ENCODE data around the gene SORBS2. TPM values are rescaled to one million over a fixed set of nuclear protein-coding genes. Genes with fewer than 3 reads are reported as not detected.

SORBS2 gene
- total RNA-seq, 1 donor: 1.7 TPM

- no peak overlapping the region for H3K4me3 ChIP-seq (ENCODE audit: low read depth, low read length)
- TF ChIP-seq CTCF (IDR thresholded peaks at IDR 0.05; ENCODE audit: insufficient read depth, low read depth, low read length): no peak
- no peak for DNase-seq (ENCODE audit: low read depth)
These were observed 116.3 kb downstream of the SORBS2 start for GRCh38 chr4:185695743-185696142.

GRCh38 chr4:185693548-185694215 is 118.3 kb downstream of the SORBS2 start:
- TF ChIP-seq CTCF (IDR thresholded peaks at IDR 0.05; ENCODE audit: insufficient read depth, low read depth, low read length): no peak
- no peak overlapping the region for H3K4me3 ChIP-seq (ENCODE audit: low read depth, low read length)
- DNase-seq (ENCODE audit: low read depth): no peak

GRCh38 chr4:185689407-185689806 is 122.6 kb downstream of the SORBS2 start:
- TF ChIP-seq CTCF (IDR thresholded peaks at IDR 0.05; ENCODE audit: insufficient read depth, low read depth, low read length): no peak
- H3K4me3 ChIP-seq (ENCODE audit: low read depth, low read length): no peak overlapping the region
- DNase-seq (ENCODE audit: low read depth): no peak

- no peak overlapping the region for H3K4me3 ChIP-seq (ENCODE audit: low read depth, low read length)
- TF ChIP-seq CTCF (IDR thresholded peaks at IDR 0.05; ENCODE audit: insufficient read depth, low read depth, low read length): no peak
- DNase-seq (ENCODE audit: low read depth): no peak
These were observed 126.2 kb downstream of the SORBS2 start for GRCh38 chr4:185685804-185686203.

GRCh38 chr4:185683896-185684295 is 128.1 kb downstream of the SORBS2 start:
- H3K4me3 ChIP-seq (ENCODE audit: low read depth, low read length): no peak overlapping the region
- no peak for DNase-seq (ENCODE audit: low read depth)
- TF ChIP-seq CTCF (IDR thresholded peaks at IDR 0.05; ENCODE audit: insufficient read depth, low read depth, low read length): no peak

- no peak for TF ChIP-seq CTCF (IDR thresholded peaks at IDR 0.05; ENCODE audit: insufficient read depth, low read depth, low read length)
- H3K4me3 ChIP-seq (ENCODE audit: low read depth, low read length): no peak overlapping the region
- DNase-seq (ENCODE audit: low read depth): no peak
These were observed 128.8 kb downstream of the SORBS2 start for GRCh38 chr4:185683222-185683621.

GRCh38 chr4:185682236-185682635 is 129.8 kb downstream of the SORBS2 start:
- no peak overlapping the region for H3K4me3 ChIP-seq (ENCODE audit: low read depth, low read length)
- TF ChIP-seq CTCF (IDR thresholded peaks at IDR 0.05; ENCODE audit: insufficient read depth, low read depth, low read length): no peak
- DNase-seq (ENCODE audit: low read depth): no peak

All from fibroblast of villous mesenchyme (primary cell).